Endothelial cell of umbilical vein (primary cell): ENCODE measurements around the gene ARID2. TPM values are rescaled to one million over a fixed set of nuclear protein-coding genes. Genes with fewer than 3 reads are reported as not detected.

Source experiments
- polyA plus RNA-seq, 4 experiments: library from polyadenylated mRNA; depleted of rRNA in 3 of 4; stranded (reverse) in 3 of 4; unstranded in 1 of 4; fragments of >200 nt; gene quantifications; 2 replicates each; pipeline versions ENCODE4 v1.2.1 to v1.2.3, GENCODE V29; 2011 to 2012; ENCODE audit warnings: missing spikeins in 1 of 4
- small RNA-seq: library from RNA; depleted of rRNA; stranded (forward); fragments of <200 nt; gene quantifications from one replicate; pipeline ENCODE3, GENCODE V24; 2012; ENCODE audit warnings: low replicate concordance, low read depth; ENCODE audit not compliant: insufficient read depth, insufficient read length
- total RNA-seq: library from RNA; stranded (reverse); gene quantifications from 2 replicates; pipeline ENCODE4 v1.2.3, GENCODE V29; 2021

The ARID2 gene
- total and polyA plus RNA-seq, 2 donors (not counting 3 experiments of a cell fraction or from before 2014, with no cell fraction given) = 10.8 to 26.7 TPM

Small RNA genes lying within 50 kb of the gene (small RNA-seq; reads per million reads assigned to genes)
- not detected for gene RN7SL246P
